GM21529 (cell line): ENCODE measurements around the gene SLC38A11.
"Not testable (repeated sequence)": the region's sequence is repeated elsewhere in the genome, so short reads cannot be mapped to it uniquely, and the experiment has no call there.

ENCODE experiments used
- ATAC-seq: cut with Tn5 transposase; IDR thresholded peaks from one replicate; pipeline ENCODE4 v1.9.1; 2021; ENCODE audit not compliant: unreplicated experiment

SLC38A11 gene

DNA sequence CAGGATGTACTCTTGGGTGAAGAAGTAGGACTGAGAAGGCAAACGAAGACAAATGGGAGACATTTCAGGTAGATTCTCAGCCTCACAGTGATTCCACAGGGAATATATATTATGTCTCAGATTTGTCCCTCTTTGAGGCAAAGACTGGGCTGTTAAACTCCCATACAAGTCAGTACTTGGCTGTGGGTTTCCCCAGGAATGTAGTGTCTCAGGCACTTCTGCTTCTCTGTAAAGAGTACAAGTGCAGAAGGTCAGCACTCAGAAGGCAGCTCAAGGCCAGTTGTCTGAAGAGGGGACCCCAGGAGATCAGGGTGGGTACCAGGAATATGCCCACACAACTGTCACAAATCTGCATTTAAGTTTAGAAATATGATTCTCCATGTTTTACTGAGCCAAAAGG, 73.8 kb downstream of the SLC38A11 start:
- ATAC-seq: no peak

DNA sequence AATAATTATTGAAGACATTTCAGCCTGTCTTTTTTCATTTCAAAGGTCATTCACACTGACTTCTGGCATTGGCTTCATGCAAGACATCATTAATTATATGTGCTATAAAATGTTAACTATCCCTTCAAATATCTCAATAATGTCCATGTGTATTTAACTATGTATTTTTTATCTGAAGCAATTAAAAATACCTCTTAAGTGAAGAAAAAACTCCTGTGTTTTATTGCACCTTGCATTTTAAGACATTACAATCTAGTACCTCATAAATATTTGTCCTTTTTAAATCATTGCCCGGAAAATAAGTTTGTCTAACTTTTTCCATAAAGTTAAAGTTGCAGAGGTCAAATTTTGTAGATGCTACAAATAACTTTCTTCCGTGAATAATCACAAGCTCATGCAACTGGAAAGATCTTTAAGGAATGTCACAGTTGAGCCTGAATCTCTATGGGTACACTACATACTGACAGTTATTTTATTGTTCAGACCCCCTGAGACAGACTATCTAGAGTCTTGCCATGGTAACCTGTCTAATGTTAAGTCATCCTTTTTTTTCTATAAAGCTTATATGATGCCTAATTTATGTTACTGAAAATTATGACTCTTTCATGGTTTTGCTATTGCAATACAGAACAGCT, 75.3 kb downstream of the SLC38A11 start:
- ATAC-seq: no peak

DNA sequence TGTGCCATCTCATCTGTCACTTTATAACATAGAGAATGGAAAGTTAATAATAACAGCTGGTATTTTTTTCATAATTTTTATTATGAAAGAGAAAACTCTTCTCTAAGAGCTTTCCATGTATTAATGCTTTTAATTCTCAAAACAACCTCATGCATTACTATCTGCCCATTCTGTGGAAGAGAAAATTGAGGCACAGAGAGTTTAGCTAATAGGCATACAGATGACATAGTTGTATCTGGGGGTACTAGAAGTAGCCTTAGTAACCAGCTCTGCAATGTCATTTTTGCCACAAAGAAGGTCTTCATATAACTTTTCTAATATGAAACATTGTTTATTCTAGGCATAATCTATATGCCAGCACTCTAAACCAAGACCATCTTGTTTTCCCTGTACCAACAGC, 77.4 kb downstream of the SLC38A11 start:
- ATAC-seq: no peak

- no peak for ATAC-seq
Measured at GRCh38 chr2:164877169-164877568, 78.2 kb downstream of the SLC38A11 start.

DNA sequence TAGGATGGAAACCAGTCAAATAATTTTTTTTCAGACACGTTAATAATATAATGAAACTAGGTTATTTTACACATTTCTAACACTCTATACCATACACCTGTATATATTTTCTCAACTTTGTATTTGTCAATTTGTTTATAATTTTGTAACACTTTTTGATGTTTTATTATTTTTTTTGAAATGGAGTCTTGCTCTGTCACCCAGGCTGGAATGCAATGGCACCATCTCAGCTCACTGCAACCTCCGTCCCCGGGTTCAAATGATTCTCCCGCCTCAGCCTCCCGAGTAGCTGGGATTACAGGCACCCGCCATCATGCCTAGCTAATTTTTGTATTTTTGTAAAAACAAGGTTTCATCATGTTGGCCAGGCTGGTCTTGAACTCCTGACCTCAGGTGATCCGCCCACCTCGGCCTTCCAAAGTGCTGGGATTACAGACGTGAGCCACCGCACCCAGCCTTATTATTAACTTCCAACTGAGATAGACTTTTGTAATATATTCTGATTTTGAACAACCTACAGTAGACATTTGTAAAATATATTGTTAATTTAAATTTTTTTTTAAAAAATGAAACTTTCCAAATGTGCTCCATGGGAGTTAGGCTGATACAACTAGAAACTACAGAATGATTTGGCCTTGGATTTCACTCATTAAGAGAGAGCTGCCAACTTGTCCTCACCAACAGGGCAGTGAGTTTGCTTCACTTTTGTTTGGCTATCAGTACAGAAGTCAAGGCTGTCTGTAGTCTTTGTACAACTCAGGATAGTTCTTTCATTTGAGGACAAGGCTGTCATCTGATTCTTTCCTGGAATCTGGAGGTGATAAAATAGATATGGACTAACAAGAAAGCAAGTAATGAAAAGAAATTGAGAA, 79.8 kb downstream of the SLC38A11 start:
- no peak for ATAC-seq

GRCh38 chr2:164873210-164873908, 82.0 kb downstream of the SLC38A11 start:
- no peak for ATAC-seq

DNA sequence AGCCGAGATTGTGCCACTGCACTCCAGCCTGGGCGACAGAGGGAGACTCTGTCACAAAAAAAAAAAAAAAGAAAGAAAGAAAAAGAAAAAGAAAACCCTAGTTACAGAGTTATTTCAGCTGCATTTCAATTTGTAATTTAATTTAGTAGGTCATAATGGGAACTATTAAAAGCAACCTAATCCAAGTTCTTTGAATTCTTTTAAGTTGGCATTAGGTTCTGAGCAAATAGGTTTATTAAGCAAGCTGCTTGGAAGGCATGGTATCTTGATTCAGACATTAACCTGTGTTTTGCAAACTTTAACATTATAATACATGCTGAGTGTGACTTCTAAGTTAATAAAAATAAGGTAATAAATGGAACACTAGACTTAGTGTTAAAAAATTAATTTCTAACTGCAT, 83.9 kb downstream of the SLC38A11 start:
- ATAC-seq: no peak

DNA sequence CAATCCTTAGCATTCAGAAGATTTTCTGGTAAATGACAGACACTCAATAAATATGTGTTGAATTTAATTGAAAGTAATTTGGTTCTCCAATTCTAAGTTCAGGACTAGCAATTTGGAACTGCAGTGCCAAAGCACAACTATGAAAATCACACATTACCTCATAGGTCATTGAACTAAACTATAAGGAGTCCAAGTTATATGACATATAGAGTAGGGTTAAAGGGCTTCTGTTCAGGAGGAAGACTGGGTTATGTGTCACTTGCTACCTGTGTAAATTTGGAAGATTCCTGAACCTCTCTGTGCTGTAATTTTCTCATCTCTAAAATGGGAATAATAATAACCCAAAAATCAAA, 85.9 kb downstream of the SLC38A11 start:
- no peak for ATAC-seq

DNA sequence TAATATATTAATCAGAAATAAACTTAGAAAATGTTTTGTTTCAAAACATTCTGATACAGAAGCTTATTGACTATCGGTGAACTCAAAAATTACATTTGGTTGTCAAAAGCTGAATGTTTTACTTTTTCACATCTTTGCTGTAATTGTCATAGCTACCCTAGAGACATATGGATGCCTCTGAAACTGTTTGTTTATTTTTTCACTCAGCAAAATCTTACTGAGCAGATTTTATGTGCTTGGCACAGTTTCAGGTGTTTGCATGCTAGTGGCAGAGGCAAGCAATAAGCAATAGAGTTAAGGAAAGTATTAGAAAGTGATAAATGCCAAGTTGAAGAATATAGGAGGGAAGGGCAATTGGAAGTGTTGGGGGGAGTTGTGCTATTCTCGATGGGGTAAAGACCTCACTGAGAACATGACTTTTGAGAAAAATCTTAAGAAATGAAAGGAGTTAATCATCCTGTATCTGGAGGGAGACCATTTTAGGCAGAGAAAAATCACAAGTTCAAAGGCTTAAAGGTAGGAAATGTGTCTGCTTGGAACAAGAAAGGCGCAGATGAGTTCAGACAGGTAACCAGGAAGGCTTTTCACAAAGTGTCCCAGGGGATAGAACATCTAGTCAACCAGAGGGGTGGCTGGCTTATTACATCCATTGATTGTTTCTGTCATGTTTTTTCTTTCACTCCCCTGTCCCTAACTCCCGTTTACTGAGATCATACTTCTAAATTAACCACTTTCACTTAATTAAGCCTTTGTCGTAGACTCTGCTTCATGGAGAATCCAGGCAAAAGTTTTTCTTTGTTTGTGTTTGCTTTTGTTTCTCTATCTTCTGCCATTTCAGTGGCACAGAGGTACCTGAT, 86.5 kb downstream of the SLC38A11 start:
- no peak for ATAC-seq

DNA sequence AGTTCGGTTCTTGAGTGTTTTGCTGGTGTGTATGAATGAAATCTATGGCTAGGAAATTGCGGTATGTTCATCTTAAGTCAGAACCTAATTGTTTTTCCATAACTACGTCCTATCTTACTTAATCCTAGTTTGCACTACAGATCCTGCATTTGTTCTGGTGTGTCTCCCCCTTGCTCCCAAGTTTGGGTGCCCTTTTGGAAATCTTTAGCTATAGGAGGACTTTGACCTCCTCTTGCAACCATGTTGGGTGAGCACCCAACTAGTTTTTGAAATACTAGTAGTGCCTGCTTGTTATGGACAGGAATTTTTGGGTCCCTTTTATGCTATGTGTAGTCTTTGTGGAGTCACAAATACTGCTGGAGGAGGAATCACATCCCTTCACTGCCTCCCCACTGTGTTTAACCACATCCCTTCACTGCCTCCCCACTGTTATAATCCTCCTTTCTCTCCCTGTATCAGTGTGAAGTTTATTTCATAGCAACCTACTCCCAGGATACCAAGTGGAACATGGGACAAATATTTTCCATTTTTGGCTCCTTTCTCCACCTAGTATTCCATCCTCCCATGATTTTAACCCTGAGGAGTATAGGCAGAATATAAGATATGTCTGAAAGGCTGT, 87.4 kb downstream of the SLC38A11 start:
- no peak for ATAC-seq

DNA sequence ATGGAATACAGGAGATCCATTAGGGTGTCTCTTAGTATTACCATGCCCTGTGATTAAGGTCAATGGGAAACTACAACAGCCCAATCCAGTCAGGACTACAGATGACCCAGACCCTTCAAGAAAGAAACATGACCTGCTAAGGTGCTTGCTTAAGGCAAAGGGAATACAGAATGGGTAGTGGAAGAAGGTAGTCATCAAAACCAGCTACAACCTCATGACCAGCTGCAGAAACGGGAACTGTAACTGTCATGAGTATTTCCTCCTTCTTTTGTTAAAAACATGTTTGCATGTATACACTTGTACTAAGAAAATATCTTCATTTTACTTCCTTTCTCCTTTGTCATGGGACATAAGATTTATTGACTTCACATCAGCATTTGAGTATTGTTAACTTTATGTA, 88.9 kb downstream of the SLC38A11 start:
- ATAC-seq: not testable (repeated sequence)

DNA sequence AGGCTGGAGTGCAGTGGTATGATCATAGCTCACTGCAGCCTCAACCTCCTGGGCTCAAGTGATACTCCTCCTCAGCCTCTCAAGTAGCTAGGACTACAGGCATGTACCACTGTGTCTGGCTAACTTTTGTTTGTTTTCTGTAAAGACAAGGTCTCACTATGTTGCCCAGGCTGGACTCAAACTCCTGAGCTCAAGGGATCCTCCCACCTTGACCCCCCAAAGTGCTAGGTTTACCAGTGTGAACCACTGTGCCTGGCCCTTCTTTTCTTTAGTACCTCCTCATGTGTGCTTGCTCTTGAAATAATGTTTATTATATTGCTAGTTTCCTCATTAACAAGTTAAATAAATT, 94.7 kb downstream of the SLC38A11 start:
- ATAC-seq: no peak

DNA sequence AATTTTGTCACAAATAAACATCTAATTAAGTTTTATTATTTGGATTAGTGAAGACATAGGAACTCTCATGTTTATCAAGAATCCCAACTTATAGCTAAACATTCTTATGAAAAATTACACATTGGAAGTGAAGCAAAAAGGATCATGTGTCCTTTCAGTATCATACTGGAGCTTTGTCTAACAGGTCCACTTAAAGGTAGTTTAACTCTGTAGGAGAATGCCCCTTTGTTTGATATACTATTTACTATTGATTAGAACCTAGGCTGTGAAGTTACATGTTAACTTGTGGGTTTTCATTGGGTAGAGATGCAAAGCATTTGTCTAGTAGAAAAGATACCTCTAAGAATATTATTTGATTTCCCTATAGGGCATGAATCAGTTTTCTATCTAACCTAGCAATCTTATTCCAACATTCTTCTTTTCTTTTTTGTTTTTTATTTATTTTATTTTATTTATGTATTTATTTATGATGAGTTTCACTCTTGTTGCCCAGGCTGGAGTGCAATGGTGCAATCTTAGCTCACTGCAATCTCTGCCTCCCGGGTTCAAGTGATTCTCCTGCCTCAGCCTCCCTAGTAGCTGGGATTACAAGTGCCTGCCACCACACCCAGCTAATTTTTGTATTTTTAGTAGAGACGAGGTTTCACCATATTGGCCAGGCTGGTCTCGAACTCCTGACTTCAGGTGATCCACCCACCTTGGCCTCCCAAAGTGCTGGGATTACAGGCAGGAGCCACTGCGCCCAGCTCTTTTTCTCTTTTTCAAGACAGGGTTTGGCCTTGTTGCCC, 95.2 kb downstream of the SLC38A11 start:
- ATAC-seq: not testable (repeated sequence)

- ATAC-seq: no peak
Measured at GRCh38 chr2:164859251-164859818, 96.0 kb downstream of the SLC38A11 start.

GRCh38 chr2:164852086-164852485, 103.2 kb downstream of the SLC38A11 start:
- no peak for ATAC-seq

DNA sequence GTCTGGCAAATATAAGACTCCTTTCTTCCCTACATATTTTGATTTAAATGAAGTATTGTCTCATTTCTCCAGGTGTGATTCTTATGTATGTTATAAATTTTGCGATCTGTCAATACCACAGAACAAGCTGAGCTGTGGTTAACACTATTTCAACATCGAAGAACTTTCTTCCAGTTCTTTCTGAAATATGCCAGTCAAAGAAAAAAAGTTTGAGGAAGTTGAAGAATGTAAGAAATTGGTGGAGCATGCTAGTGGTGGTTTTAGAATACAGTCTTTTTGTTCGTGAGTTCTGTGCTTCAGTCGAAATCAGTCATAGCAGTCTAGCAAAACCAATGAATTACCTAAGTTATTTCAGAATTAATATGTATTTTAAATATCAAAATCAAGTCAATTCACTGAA, 105.1 kb downstream of the SLC38A11 start:
- ATAC-seq: no peak

DNA sequence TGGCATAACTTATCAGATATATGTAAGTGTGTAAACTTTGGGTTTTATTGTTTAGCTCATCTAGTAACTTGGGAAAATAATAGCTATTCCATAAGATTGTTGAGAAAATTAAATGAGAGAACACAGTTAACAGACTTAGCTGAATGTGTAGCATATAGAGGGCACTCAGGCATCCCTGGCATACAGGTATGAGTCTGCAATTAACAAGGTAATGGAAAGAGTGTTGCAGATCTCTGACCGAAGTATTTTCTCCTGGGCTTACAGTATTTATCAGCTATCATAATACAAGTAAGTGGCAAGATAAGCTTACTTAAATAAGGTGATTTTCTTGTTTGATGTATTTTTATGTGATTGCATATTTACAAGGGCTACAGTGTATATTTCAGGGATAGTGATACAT, 105.8 kb downstream of the SLC38A11 start:
- ATAC-seq: no peak

DNA sequence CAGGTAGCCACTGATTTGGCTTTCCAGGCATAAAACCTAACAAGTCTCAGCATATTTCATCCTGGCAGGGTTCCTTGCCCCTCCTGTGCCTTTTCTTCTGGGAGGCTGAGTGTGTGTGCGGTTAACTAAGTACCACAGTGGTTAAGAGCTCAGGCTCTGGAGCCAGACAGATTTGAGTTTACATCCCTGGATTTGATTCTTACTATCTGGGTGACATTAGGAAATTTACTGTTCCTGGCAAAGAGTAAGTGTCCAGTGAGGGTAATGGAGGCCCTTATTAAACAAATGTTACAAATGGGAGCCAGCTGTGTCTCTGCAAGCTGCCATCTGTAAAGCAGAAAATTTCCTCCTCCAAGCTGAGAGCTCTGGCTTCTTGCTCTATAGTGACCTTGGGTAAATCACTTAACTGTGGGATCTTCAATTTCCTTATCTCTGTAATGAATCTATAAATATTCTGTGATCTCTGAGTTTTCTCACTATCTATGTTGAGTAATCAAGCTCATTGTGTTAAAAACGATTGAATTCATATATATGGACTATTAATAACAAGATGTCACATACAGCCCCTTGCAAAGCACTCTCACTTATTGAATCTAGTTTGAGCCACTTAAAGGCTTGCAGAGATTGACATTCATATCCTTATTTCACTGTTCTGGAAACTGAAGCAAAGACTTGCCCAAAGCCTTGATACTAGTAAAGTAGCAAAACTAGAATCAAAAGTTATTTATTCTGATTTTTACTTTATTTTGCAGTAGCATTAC, 107.2 kb downstream of the SLC38A11 start:
- ATAC-seq: no peak

DNA sequence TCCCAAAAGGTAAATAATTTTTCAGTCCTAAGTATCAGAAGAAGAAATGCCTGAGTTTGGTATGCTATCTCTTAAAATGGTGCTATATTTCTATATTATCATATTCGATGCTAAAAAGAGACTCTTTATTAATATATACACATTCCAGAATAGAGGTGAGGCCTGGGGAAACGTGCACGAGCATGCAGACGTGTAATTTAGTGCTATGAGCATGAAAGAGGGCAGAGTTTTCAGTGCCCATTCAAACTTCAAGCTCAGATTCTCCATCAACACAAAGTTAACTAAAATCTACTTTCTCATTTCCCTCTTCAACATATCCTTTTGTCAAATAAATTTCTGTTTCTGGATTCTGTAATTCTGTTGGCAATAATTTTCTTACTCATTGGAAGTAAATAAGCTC, 108.0 kb downstream of the SLC38A11 start:
- no peak for ATAC-seq
